Upper lobe of right lung (tissue), 1 donor: ENCODE data around the gene NARF. TPM values are rescaled to one million over a fixed set of nuclear protein-coding genes. Genes with fewer than 3 reads are reported as not detected.

Experiments
- ATAC-seq: fragments of 200-7000 bp; cut with Tn5 transposase; one replicate; pipeline ENCODE4 v1.9.1; 2020; ENCODE audit warnings: mild to moderate bottlenecking, moderate library complexity
- DNase-seq: peaks from one replicate; pipeline ENCODE4 v3.0.0-alpha.2; 2020
- H3K27ac ChIP-seq: fragments of 200-600 bp; one replicate; pipeline ENCODE4 v1.8.0; 2022
- H3K27me3 ChIP-seq: fragments of 200-600 bp; one replicate; pipeline ENCODE4 v1.8.0; 2022; ENCODE audit warnings: mild to moderate bottlenecking
- H3K36me3 ChIP-seq: fragments of 200-600 bp; one replicate; pipeline ENCODE4 v1.8.0; 2022
- H3K4me1 ChIP-seq: fragments of 200-600 bp; one replicate; pipeline ENCODE4 v1.8.0; 2022
- H3K4me3 ChIP-seq: fragments of 200-600 bp; one replicate; pipeline ENCODE4 v1.8.0; 2022; ENCODE audit warnings: mild to moderate bottlenecking
- H3K9me3 ChIP-seq: fragments of 200-600 bp; one replicate; pipeline ENCODE4 v1.8.0; 2022
- intact Hi-C: fragments of 100-400 bp; cut with DNase I; formaldehyde crosslinking; loops from one replicate; pipeline ENCODE4 v1.11.0; 2022
- total RNA-seq: library from RNA; stranded (reverse); fragmentation: NEBNext Ultra II Directional; extraction: Animal tissue kit (Norgen Biotek cat#: 25700); gene quantifications from one replicate; pipeline ENCODE4 v1.2.1, GENCODE V29; 2021
- TF ChIP-seq, protein P1 (sequence below): fragments of 200-600 bp; IDR thresholded peaks from one replicate; pipeline ENCODE4 v1.8.0; 2022; ENCODE audit warnings: antibody characterized with exemption
- donor health status: DM: no; HTN: yes; CAD: no; lungs with severe emphysema.

NARF gene
- total RNA-seq, 1 donor from 2014 or later: 54.1 TPM

DNA sequence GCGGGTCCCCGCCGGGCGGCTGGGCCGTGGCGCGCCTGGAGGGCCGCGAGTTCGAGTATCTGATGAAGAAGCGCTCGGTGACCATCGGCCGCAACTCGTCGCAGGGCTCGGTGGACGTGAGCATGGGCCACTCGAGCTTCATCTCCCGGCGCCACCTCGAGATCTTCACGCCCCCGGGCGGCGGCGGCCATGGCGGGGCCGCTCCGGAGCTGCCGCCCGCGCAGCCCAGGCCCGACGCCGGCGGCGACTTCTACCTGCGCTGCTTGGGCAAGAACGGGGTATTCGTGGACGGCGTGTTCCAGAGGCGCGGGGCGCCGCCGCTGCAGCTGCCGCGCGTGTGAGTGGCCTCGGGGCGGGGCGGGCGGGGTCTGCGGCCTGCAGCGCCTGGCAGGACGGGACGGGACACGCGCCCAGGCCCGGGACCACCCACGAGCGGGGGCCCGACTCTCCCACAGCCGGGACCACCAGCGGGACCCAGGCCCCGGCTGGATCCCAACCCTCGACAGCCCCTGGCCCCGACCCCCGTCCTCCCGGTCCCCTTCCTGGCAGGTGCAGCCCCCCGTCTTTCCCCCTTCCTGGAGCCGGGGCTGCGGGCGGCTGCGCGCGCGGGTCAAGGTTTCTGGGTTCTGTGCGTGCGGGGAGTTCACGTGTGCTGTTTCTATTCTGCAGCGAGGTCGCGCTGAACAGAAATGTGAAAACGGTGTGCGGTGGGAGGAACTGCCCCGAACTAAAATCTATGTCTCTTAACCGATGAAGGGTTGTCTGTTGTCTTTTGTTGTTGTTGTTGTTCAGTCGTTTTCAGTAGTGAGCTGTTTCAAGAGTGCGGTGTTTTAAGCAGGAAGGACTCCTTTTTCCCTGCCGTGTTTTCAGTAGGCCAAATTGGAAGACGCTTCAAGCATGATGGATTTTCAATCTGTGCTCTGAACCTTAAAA lies 61.7 kb downstream of the NARF start:
- Histone ChIP-seq H3K36me3 (no peaks in the 10 kb centered on the region), H3K4me1 (peaks cover 32% of the 10 kb centered on the region), H3K27me3 (no peaks in the 10 kb centered on the region), H3K9me3 (no peaks in the 10 kb centered on the region), H3K27ac (peak overlapping the region; percentile 85), H3K4me3 (peak overlapping the region; percentile 86)
- intact Hi-C loops: no loop called here
- TF ChIP-seq, protein P1, sequence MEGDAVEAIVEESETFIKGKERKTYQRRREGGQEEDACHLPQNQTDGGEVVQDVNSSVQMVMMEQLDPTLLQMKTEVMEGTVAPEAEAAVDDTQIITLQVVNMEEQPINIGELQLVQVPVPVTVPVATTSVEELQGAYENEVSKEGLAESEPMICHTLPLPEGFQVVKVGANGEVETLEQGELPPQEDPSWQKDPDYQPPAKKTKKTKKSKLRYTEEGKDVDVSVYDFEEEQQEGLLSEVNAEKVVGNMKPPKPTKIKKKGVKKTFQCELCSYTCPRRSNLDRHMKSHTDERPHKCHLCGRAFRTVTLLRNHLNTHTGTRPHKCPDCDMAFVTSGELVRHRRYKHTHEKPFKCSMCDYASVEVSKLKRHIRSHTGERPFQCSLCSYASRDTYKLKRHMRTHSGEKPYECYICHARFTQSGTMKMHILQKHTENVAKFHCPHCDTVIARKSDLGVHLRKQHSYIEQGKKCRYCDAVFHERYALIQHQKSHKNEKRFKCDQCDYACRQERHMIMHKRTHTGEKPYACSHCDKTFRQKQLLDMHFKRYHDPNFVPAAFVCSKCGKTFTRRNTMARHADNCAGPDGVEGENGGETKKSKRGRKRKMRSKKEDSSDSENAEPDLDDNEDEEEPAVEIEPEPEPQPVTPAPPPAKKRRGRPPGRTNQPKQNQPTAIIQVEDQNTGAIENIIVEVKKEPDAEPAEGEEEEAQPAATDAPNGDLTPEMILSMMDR: no peak
- DNase-seq (peak; percentile 75), ATAC-seq (peak; percentile 4)

DNA sequence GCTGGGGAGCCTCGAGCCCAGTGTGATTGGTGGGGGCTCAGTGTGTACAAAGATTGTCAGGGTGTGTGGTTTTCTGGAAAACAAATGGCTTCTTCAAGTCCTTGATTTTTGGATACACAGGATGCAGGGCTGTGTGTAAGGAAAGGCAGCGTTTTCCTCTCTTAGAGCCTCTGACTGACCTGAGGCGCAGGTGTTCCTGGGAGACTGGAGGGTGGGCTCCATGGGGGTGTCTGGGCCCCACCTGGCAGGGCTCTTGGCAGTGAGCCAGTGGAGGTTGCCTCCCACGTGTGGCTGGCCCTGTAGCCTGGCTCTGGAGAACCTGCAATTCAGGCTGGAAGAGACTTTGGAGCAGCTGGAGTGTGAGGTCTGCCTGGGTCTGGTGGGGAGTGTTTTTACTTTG lies 66.0 kb downstream of the NARF start:
- no peaks in the 10 kb centered on the region for H3K9me3 ChIP-seq
- ATAC-seq (no peak), DNase-seq (no peak)
- H3K4me1 ChIP-seq: peaks cover 58% of the 10 kb centered on the region
- TF ChIP-seq, protein P1: no peak
- intact Hi-C loops: no loop called here
- no peak overlapping the region for H3K27ac ChIP-seq
- no peaks in the 10 kb centered on the region for H3K36me3 ChIP-seq
- no peaks in the 10 kb centered on the region for H3K27me3 ChIP-seq
- no peak overlapping the region for H3K4me3 ChIP-seq

DNA sequence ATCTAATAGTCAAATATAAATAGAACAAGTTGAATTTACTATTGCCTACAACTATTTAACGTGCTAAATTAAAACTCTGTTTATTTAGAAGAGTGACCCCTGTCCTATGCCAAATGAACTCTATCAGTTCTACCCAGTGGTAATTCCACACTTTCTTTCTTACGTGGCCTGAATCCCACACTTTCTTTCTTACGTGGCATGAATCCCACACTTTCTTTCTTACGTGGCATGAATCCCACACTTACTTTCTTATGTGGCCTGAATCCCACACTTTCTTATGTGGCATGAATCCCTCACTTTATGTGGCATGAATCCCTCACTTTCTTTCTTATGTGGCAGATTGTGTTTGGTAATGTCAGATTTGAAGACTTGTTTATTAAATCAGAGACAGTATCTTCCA lies 67.2 kb downstream of the NARF start:
- Histone ChIP-seq H3K4me1 (peaks cover 63% of the 10 kb centered on the region), H3K9me3 (no peaks in the 10 kb centered on the region), H3K27me3 (no peaks in the 10 kb centered on the region), H3K36me3 (no peaks in the 10 kb centered on the region), H3K27ac (no peak overlapping the region), H3K4me3 (no peak overlapping the region)
- TF ChIP-seq, protein P1: no peak
- no peak for ATAC-seq
- intact Hi-C loops: no loop called here
- DNase-seq: no peak

DNA sequence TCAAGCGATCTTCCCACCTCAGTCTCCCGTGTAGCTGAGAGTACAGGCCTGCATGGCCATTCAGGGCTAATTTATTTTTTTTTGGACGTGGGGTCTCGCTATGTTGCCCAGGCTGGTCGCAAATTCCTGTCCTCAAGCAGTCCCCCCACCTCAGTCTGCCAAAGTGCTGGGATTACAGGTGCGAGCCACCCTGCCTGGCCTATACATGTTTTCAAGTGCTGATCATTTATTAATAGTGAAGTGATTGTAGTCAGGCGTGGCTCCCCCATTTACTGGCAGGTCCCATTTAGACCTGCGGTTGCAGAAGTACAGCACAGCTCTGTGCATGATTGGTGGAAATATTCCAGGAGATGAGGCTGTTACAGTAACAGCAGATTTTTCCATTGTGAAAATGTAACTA lies 69.4 kb downstream of the NARF start:
- H3K27ac ChIP-seq: no peak overlapping the region
- DNase-seq (no peak), ATAC-seq (no peak)
- no peaks in the 10 kb centered on the region for H3K36me3 ChIP-seq
- intact Hi-C loops: no loop called here
- no peak overlapping the region for H3K4me3 ChIP-seq
- H3K9me3 ChIP-seq: no peaks in the 10 kb centered on the region
- TF ChIP-seq, protein P1: no peak
- no peaks in the 10 kb centered on the region for H3K27me3 ChIP-seq
- peaks cover 57% of the 10 kb centered on the region for H3K4me1 ChIP-seq

DNA sequence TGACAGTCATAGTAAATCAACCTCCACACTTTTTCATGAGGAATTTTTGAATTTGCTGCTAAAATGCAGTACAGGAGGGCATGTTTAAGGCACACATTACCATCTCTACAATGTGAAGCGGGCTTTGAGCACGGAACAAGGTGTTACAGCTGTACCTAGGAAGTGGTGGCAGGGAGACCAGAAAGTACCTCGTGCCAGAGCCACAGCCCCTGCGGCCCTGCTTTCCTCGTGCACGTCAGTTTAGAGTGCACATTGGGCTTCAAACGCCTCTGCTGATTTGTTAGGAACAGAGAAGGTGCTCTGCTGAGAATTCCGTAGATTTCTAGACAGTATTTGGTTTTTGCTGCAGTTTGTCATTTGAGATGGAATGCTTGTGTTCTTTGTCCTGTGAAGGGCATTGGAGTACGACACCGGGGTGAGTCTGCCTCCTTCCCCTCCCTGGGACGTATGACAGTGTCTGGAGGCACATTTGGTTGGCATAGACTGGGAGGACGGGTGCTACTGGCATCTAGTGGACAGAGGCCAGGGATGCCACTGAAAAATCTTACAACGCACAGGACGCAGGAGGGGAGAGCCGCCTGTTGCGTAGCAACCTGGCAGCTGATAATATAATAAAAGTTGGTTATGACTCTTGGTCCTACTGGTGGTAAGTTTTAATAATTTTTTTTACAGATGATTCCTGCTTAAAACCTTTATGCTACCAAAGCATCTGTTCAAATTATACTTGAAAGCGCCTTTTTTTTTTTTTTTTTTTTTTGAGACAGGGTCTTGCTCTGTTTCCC lies 70.1 kb downstream of the NARF start:
- DNase-seq (no peak), ATAC-seq (peak; percentile 91)
- Histone ChIP-seq H3K9me3 (no peaks in the 10 kb centered on the region), H3K27ac (no peak overlapping the region), H3K4me3 (no peak overlapping the region), H3K4me1 (peaks cover 57% of the 10 kb centered on the region), H3K27me3 (no peaks in the 10 kb centered on the region), H3K36me3 (no peaks in the 10 kb centered on the region)
- intact Hi-C loops: no loop called here
- TF ChIP-seq, protein P1: peak; percentile 49
